D721Med (cell line): Measurements from ENCODE around the gene TBKBP1.

Experiments used
- DNase-seq: peaks from one replicate; pipeline ENCODE4 v3.0.0; 2011; ENCODE audit warnings: low spot score; ENCODE audit not compliant: insufficient read length
- FAIRE-seq: peaks from 2 replicates; lab custom pipeline; 2011; peaks lifted over from hg19 to GRCh38; lab: Jason Lieb, UNC
- TF ChIP-seq, protein P1 (sequence below): IDR thresholded peaks from 2 replicates; pipeline ENCODE4 v1.5.1; 2012; ENCODE audit warnings: mild to moderate bottlenecking, control low read depth; ENCODE audit not compliant: insufficient read depth; ENCODE audit errors: missing control alignments

TBKBP1 gene

DNA sequence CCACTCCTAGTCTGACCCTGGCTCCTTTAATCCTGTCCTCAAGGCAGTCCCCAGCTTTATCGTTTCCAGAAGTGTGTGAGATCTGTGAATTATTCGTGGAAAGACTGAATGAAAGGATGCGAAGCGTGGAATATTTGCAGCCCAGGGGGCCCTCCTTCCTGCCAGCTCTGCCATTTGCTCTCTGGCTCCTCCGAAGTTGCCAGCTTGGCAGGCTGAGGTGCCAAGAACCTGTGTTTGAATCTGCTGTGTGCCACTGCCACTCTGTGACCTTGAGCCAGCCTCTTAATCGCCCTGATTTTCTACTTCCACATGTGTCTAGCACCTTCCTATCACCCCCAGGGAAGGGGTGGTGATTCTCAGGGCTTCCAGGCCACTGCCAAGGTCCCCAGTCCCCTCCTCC is 10.8 kb downstream of the TBKBP1 start:
- FAIRE-seq: no peak
- TF ChIP-seq, protein P1, sequence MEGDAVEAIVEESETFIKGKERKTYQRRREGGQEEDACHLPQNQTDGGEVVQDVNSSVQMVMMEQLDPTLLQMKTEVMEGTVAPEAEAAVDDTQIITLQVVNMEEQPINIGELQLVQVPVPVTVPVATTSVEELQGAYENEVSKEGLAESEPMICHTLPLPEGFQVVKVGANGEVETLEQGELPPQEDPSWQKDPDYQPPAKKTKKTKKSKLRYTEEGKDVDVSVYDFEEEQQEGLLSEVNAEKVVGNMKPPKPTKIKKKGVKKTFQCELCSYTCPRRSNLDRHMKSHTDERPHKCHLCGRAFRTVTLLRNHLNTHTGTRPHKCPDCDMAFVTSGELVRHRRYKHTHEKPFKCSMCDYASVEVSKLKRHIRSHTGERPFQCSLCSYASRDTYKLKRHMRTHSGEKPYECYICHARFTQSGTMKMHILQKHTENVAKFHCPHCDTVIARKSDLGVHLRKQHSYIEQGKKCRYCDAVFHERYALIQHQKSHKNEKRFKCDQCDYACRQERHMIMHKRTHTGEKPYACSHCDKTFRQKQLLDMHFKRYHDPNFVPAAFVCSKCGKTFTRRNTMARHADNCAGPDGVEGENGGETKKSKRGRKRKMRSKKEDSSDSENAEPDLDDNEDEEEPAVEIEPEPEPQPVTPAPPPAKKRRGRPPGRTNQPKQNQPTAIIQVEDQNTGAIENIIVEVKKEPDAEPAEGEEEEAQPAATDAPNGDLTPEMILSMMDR: no peak
- no peak for DNase-seq

DNA sequence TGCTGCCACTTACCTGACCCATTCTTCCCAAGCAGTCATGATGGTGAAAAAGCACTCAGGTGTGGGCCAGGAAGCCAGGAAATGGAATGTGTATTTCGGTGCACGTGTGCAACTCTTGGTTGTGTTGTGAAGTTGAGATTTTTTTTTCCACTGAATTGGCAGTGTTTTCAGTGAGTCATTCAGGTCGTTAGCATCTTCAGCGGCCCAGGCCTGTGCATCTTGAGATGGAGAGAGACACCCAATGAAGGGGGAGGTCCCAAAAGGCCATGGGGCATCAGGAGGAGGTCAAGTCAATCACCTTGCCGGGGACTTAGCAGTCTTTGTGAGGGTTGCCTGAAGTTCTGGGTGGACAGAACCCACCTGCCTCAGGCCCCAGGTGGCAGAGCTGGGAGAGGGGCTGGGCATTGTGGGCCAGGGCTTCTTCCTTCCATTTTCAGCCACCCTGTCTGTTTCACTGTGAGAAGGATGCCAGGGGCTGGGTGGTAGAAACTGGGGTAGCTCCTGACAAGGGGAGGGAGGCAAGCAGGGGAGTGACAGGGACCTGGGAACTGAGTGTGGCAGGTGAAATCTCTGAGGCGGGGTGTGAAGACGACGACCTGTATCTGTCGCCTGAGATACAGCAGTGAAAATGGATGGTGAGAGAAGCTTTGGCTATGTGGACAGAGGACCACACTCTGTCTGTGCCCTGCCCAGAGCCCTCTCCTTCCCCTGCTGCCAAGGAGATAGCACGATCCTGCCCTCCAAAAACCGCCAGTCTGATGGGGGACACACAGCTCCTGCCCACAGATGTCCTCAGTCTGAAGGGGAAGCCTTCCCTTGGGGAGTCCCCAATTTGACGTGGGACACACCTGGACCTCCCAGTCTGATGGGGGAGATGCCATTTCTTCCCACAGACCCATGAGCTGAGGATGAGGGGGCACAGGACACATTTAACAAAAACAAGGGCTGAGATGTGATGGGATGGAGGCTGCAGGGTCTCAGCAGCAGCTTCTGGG is 11.9 kb downstream of the TBKBP1 start:
- no peak for DNase-seq
- TF ChIP-seq, protein P1: no peak
- FAIRE-seq: no peak

- TF ChIP-seq, protein P1: no peak
- DNase-seq (no peak), FAIRE-seq (no peak)
Measured at GRCh38 chr17:47707056-47707804, 13.3 kb downstream of the TBKBP1 start.

GRCh38 chr17:47707884-47708283 is 13.9 kb downstream of the TBKBP1 start:
- FAIRE-seq: no peak
- TF ChIP-seq, protein P1: no peak
- no peak for DNase-seq

DNA sequence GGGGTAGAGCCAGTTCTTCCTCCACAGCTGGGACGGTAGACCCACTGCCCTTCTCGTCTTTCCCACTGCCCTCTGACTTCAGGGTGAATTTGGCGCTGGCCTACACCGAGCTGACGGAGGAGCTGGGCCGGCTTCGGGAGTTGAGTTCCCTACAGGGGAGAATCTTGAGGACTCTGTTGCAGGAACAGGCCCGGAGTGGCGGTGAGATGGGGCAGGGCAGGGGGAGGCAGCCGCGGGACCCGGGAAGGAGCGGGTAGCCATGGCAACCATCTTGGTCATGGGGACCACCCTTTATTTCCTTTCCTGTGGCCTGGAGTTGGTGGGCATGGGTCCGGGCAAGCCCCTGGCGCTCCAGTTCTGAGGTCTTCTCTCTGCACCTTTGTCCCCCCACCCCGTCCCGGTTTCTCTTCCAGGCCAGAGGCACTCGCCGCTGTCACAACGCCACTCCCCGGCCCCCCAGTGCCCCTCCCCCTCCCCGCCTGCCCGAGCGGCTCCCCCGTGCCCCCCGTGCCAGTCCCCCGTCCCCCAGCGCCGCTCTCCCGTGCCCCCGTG is 14.4 kb downstream of the TBKBP1 start:
- TF ChIP-seq, protein P1: no peak
- no peak for FAIRE-seq
- no peak for DNase-seq

DNA sequence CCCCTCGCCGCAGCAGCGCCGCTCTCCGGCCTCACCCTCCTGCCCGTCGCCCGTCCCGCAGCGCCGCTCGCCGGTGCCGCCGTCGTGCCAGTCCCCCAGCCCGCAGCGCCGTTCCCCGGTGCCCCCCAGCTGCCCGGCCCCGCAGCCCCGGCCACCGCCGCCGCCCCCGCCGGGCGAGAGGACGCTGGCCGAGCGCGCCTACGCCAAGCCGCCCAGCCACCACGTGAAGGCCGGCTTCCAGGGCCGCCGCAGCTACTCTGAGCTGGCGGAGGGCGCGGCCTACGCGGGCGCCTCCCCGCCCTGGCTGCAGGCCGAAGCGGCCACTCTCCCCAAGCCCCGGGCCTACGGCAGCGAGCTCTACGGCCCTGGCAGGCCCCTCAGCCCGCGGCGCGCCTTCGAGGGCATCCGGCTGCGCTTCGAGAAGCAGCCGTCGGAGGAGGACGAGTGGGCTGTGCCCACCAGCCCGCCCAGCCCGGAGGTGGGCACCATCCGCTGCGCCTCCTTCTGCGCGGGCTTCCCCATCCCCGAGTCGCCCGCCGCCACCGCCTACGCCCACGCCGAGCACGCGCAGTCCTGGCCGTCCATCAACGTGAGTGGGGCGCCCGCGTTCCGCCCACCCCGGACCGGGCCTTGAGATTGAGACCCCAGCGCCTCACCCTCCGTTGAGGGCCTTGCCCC is 15.0 kb downstream of the TBKBP1 start:
- no peak for DNase-seq
- no peak for FAIRE-seq
- TF ChIP-seq, protein P1: no peak
